ENCODE measurements around the gene PEX11B.
A peak's percentile ranks its signal among the peaks of the same experiment; 100 is the strongest.

Gene PEX11B

GRCh38 chr1:145901312-145902021 is 17.1 kb downstream of the PEX11B start:
- no peak for DNase-seq

GRCh38 chr1:145898756-145899155 is 19.8 kb downstream of the PEX11B start:
- no peak for DNase-seq

GRCh38 chr1:145897969-145898368 is 20.5 kb downstream of the PEX11B start:
- no peak for DNase-seq

- no peak for DNase-seq
These were observed 23.0 kb downstream of the PEX11B start for GRCh38 chr1:145895471-145895870.

- DNase-seq, result no peak
These were observed 25.0 kb downstream of the PEX11B start for GRCh38 chr1:145893306-145894055.

GRCh38 chr1:145892486-145893087 is 25.9 kb downstream of the PEX11B start:
- DNase-seq, result peak; percentile 90

- peak; percentile 82 for DNase-seq
These were observed 26.7 kb downstream of the PEX11B start for GRCh38 chr1:145891587-145892485.

GRCh38 chr1:145891143-145891542 is 27.4 kb downstream of the PEX11B start:
- no peak for DNase-seq

- no peak for DNase-seq
These were observed 28.8 kb downstream of the PEX11B start for GRCh38 chr1:145889722-145890121.

GRCh38 chr1:145887631-145888030 is 30.9 kb downstream of the PEX11B start:
- no peak for DNase-seq

- DNase-seq, result no peak
These were observed 31.7 kb downstream of the PEX11B start for GRCh38 chr1:145886816-145887215.

GRCh38 chr1:145886390-145886789 is 32.1 kb downstream of the PEX11B start:
- DNase-seq, result peak; percentile 17

GRCh38 chr1:145885738-145886287 is 32.7 kb downstream of the PEX11B start, which contains the start of gene ANKRD35:
TSS of gene ANKRD35 (minus strand) at chr1:145885866. CDS start at chr1:145885758, 108 bp downstream.
- DNase-seq, result peak; percentile 83

GRCh38 chr1:145884675-145885074 is 33.8 kb downstream of the PEX11B start:
- no peak for DNase-seq

- DNase-seq, result peak; percentile 16
These were observed 38.7 kb downstream of the PEX11B start for GRCh38 chr1:145879775-145880174.

- no peak for DNase-seq
These were observed 39.8 kb downstream of the PEX11B start for GRCh38 chr1:145878724-145879123.

- DNase-seq, result no peak
These were observed 40.5 kb downstream of the PEX11B start for GRCh38 chr1:145877923-145878486.

GRCh38 chr1:145874646-145875045 is 43.9 kb downstream of the PEX11B start:
- no peak for DNase-seq

GRCh38 chr1:145871994-145872924 is 46.3 kb downstream of the PEX11B start:
- no peak for DNase-seq

- no peak for DNase-seq
These were observed 50.3 kb downstream of the PEX11B start for GRCh38 chr1:145868232-145868631.
